ENCODE results near the gene MXD3. TPM values are rescaled to one million over a fixed set of nuclear protein-coding genes. Genes with fewer than 3 reads are reported as not detected.

The MXD3 gene
- total and polyA plus RNA-seq, 2 experiments from 2014 or later: 9.9 to 11.6 TPM

- Mint-ChIP-seq H3K4me3 (no peak overlapping the region), H3K9me3 (no peaks in the 10 kb centered on the region), H3K4me1 (no peaks in the 10 kb centered on the region), H3K27ac (no peak overlapping the region), H3K36me3 (ENCODE audit: low read depth) (peaks cover 93% of the 10 kb centered on the region), H3K27me3 (ENCODE audit: insufficient read depth, low read depth, poor library complexity) (peaks cover 6% of the 10 kb centered on the region)
- DNase-seq (ENCODE audit: low spot score) (no peak), ATAC-seq (no peak)
- TF ChIP-seq REST (IDR thresholded peaks at IDR 0.05; ENCODE audit: unreplicated experiment) (no peak), STAT1 (IDR thresholded peaks at IDR 0.05; ENCODE audit: unreplicated experiment) (no peak), EZH2 (IDR thresholded peaks at IDR 0.05; ENCODE audit: low read depth, unreplicated experiment) (no peak), CREB1 (CRISPR knock-in tag; IDR thresholded peaks at IDR 0.05; ENCODE audit: low read depth) (no peak), NANOG (IDR thresholded peaks at IDR 0.05; ENCODE audit: borderline replicate concordance) (no peak), EZH2phosphoT487 (IDR thresholded peaks at IDR 0.05; ENCODE audit: unreplicated experiment) (no peak), POLR2AphosphoS5 (IDR thresholded peaks at IDR 0.05; ENCODE audit: low read depth) (no peak), ZNF462 (CRISPR knock-in tag; IDR thresholded peaks at IDR 0.05) (no peak), JUNB (IDR thresholded peaks at IDR 0.05; ENCODE audit: unreplicated experiment) (no peak)
- TF ChIP-seq, protein P1, sequence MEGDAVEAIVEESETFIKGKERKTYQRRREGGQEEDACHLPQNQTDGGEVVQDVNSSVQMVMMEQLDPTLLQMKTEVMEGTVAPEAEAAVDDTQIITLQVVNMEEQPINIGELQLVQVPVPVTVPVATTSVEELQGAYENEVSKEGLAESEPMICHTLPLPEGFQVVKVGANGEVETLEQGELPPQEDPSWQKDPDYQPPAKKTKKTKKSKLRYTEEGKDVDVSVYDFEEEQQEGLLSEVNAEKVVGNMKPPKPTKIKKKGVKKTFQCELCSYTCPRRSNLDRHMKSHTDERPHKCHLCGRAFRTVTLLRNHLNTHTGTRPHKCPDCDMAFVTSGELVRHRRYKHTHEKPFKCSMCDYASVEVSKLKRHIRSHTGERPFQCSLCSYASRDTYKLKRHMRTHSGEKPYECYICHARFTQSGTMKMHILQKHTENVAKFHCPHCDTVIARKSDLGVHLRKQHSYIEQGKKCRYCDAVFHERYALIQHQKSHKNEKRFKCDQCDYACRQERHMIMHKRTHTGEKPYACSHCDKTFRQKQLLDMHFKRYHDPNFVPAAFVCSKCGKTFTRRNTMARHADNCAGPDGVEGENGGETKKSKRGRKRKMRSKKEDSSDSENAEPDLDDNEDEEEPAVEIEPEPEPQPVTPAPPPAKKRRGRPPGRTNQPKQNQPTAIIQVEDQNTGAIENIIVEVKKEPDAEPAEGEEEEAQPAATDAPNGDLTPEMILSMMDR (conservative IDR thresholded peaks at IDR 0.05; ENCODE audit: low read depth in 2 of 2): no peak
- TF ChIP-seq, protein P2, sequence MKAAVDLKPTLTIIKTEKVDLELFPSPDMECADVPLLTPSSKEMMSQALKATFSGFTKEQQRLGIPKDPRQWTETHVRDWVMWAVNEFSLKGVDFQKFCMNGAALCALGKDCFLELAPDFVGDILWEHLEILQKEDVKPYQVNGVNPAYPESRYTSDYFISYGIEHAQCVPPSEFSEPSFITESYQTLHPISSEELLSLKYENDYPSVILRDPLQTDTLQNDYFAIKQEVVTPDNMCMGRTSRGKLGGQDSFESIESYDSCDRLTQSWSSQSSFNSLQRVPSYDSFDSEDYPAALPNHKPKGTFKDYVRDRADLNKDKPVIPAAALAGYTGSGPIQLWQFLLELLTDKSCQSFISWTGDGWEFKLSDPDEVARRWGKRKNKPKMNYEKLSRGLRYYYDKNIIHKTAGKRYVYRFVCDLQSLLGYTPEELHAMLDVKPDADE (IDR thresholded peaks at IDR 0.05): no peak
- no peaks in the 10 kb centered on the region for H3K4me1 ChIP-seq (ENCODE audit: insufficient read depth)
- 0 out of 2 replicates have a peak, but pooled peaks cover 17% of the 10 kb centered on the region for H3K79me2 ChIP-seq (replicated peaks; ENCODE audit: insufficient read depth)
- H2AFZ ChIP-seq: no peak overlapping the region
- no peaks in the 10 kb centered on the region for H3K9me2 ChIP-seq (ENCODE audit: insufficient read depth)
- H3K27me3 ChIP-seq (ENCODE audit: insufficient read depth): no peaks in the 10 kb centered on the region
- peaks cover 58% of the 10 kb centered on the region for H3K36me3 ChIP-seq (ENCODE audit: insufficient read depth)
- no peak overlapping the region for H3K4me2 ChIP-seq
- H3F3A ChIP-seq (replicated peaks; ENCODE audit: low read depth): 0 out of 2 replicates have a peak, but pooled peaks cover 19% of the 10 kb centered on the region
- H3K27ac ChIP-seq (ENCODE audit: low read depth): no peak overlapping the region
- 0 out of 2 replicates have a peak, but pooled peaks cover 25% of the 10 kb centered on the region for H4K20me1 ChIP-seq (replicated peaks; ENCODE audit: insufficient read depth)
- H3K4me3 ChIP-seq: no peak overlapping the region
Observed at GRCh38 chr5:177260961-177261360, 50.7 kb downstream of the MXD3 start.

Measured in GM23338 (cell line).